Gastroesophageal sphincter (tissue), 4 donors: ENCODE results near the gene SLC25A40. TPM values are rescaled to one million over a fixed set of nuclear protein-coding genes. Genes with fewer than 3 reads are reported as not detected.
"Not testable (repeated sequence)": the region's sequence is repeated elsewhere in the genome, so short reads cannot be mapped to it uniquely, and the experiment has no call there.

ENCODE experiments used
- ATAC-seq: fragments of 150-250 bp; one replicate; pipeline ENCODE4 v1.9.1; 2016; ENCODE audit warnings: mild to moderate bottlenecking, moderate library complexity
- H3K27ac ChIP-seq, 4 donors: fragments of 200-600 bp; sonication (generic) in 3 of 4; 1 replicate in 3 of 4; 2 replicates in 1 of 4; pipeline ENCODE4 v1.5.1; 2016 to 2019
- H3K27me3 ChIP-seq: fragments of 200-600 bp; sonication (generic); one replicate; pipeline ENCODE4 v1.5.1; 2019
- H3K36me3 ChIP-seq, 2 donors: fragments of 200-600 bp; sonication (generic); one replicate each; pipeline ENCODE4 v1.5.1; 2019; ENCODE audit warnings: control low read depth in 1 of 2
- H3K4me1 ChIP-seq, 3 donors: fragments of 200-600 bp; sonication (generic); 1 replicate in 2 of 3; 2 replicates in 1 of 3; pipeline ENCODE4 v1.5.1; 2016 to 2019; ENCODE audit warnings: control low read depth in 2 of 3
- H3K4me3 ChIP-seq, 2 donors: fragments of 200-600 bp; sonication (generic); one replicate each; pipeline ENCODE4 v1.5.1; 2019; ENCODE audit warnings: mild to moderate bottlenecking in 1 of 2, moderate library complexity in 1 of 2
- H3K9me3 ChIP-seq, 3 donors: fragments of 200-600 bp; sonication (generic); one replicate each; pipeline ENCODE4 v1.5.1; 2017 to 2019; ENCODE audit warnings: control low read depth in 2 of 3
- CTCF ChIP-seq, 4 experiments: fragments of 200-600 bp in 2 of 4; fragments of 450-650 bp in 2 of 4; sonication (generic) in 1 of 4; IDR thresholded peaks; one replicate each; pipeline ENCODE4 v1.5.1; 2017 to 2019; ENCODE audit warnings: antibody characterized with exemption in 4 of 4, mild to moderate bottlenecking in 2 of 4, moderate library complexity in 2 of 4
- EP300 ChIP-seq: sonication (generic); formaldehyde crosslinking; IDR thresholded peaks from one replicate; pipeline ENCODE4 v1.6.1; 2017; ENCODE audit warnings: antibody characterized with exemption, mild to moderate bottlenecking
- POLR2A ChIP-seq, 2 donors: fragments of 450-650 bp; IDR thresholded peaks; one replicate each; pipeline ENCODE4 v1.6.1; 2017; ENCODE audit warnings: antibody characterized with exemption in 2 of 2, mild to moderate bottlenecking in 2 of 2, moderate library complexity in 1 of 2
- POLR2AphosphoS5 ChIP-seq: sonication (generic); formaldehyde crosslinking; IDR thresholded peaks from one replicate; pipeline ENCODE4 v1.6.1; 2017; ENCODE audit warnings: antibody characterized with exemption
- WGBS, 2 donors: methylation state at CpG; one replicate each; pipeline ENCODE4 v1.1.5; 2018; ENCODE audit warnings: low coverage in 1 of 2; 5-methylcytosine and 5-hydroxymethylcytosine counted together
- total RNA-seq, 4 donors: library from RNA; depleted of rRNA; stranded (reverse); fragments of >200 nt; gene quantifications; one replicate each; pipeline ENCODE4 v1.1.0, GENCODE V29; 2016

Gene SLC25A40
- total RNA-seq, 4 donors from 2014 or later, result 7.8 to 14.0 (median 9.5) TPM

- Histone ChIP-seq H3K4me3 (peak overlapping the region; percentile 73 to 80), H3K27ac (peak overlapping the region; percentile 59 to 95 (median 88)), H3K9me3 (peaks cover 0 to 9% (median 0%) of the 10 kb centered on the region in 3 donors), H3K4me1 (peaks cover 0 to 32% (median 0%) of the 10 kb centered on the region in 3 donors), H3K27me3 (no peaks in the 10 kb centered on the region), H3K36me3 (peaks cover 0 to 11% of the 10 kb centered on the region in 2 donors)
- no peak for ATAC-seq
- 5 to 12% methylated on average over 8 to 9 of the region's 35 CpGs for WGBS, 2 donors
- TF ChIP-seq POLR2AphosphoS5 (no peak), CTCF (IDR thresholded peaks at IDR 0.05) (no peak), POLR2A (IDR thresholded peaks at IDR 0.05) (no peak), EP300 (no peak)
These were observed 765 bp downstream of the SLC25A40 start for GRCh38 chr7:87875151-87876039.

- no peak for TF ChIP-seq POLR2A (IDR thresholded peaks at IDR 0.05)
- no peak for TF ChIP-seq POLR2AphosphoS5
- TF ChIP-seq CTCF (IDR thresholded peaks at IDR 0.05), result no peak
- TF ChIP-seq EP300, result no peak
- H3K36me3 ChIP-seq, result peaks cover 0 to 11% of the 10 kb centered on the region in 2 donors
- H3K27me3 ChIP-seq, result no peaks in the 10 kb centered on the region
- ATAC-seq, result no peak
- WGBS, 2 donors, result 71 to 84% methylated on average over 4 of the region's 4 CpGs
- H3K4me1 ChIP-seq, result peaks cover 0 to 32% (median 0%) of the 10 kb centered on the region in 3 donors
- no peak overlapping the region for H3K27ac ChIP-seq
- no peak overlapping the region for H3K4me3 ChIP-seq
- peaks cover 0 to 9% (median 0%) of the 10 kb centered on the region in 3 donors for H3K9me3 ChIP-seq
These were observed 2.1 kb downstream of the SLC25A40 start for GRCh38 chr7:87874066-87874465.

GRCh38 chr7:87873328-87873727, 2.8 kb downstream of the SLC25A40 start:
- peaks cover 0 to 29% (median 0%) of the 10 kb centered on the region in 3 donors for H3K4me1 ChIP-seq
- H3K9me3 ChIP-seq, H3K27me3 ChIP-seq, ATAC-seq, H3K4me3 ChIP-seq, H3K27ac ChIP-seq: not testable (repeated sequence)
- WGBS, 2 donors, result 97 to 98% methylated on average over 6 of the region's 10 CpGs
- peaks cover 0 to 11% of the 10 kb centered on the region in 2 donors for H3K36me3 ChIP-seq

- ATAC-seq, result no peak
- Histone ChIP-seq H3K4me3 (no peak overlapping the region), H3K9me3 (peaks cover 0 to 9% (median 0%) of the 10 kb centered on the region in 3 donors), H3K27me3 (no peaks in the 10 kb centered on the region), H3K36me3 (peaks cover 0 to 11% of the 10 kb centered on the region in 2 donors), H3K4me1 (peaks cover 0 to 19% (median 0%) of the 10 kb centered on the region in 3 donors), H3K27ac (no peak overlapping the region)
- 83 to 89% methylated on average over 1 to 5 of the region's 5 CpGs for WGBS, 2 donors
- no peak for TF ChIP-seq POLR2AphosphoS5
- no peak for TF ChIP-seq CTCF (IDR thresholded peaks at IDR 0.05)
- no peak for TF ChIP-seq EP300
These were observed 3.8 kb downstream of the SLC25A40 start for GRCh38 chr7:87872346-87872745.

GRCh38 chr7:87870471-87870870, 5.7 kb downstream of the SLC25A40 start:
- Histone ChIP-seq H3K27me3 (no peaks in the 10 kb centered on the region), H3K4me1 (peaks cover 0 to 16% (median 0%) of the 10 kb centered on the region in 3 donors), H3K27ac (no peak overlapping the region), H3K9me3 (peaks cover 0 to 28% (median 0%) of the 10 kb centered on the region in 3 donors), H3K36me3 (peaks cover 0 to 24% of the 10 kb centered on the region in 2 donors), H3K4me3 (no peak overlapping the region)
- ATAC-seq, result no peak
- WGBS, 2 donors, result 96 to 100% methylated on average over 1 to 4 of the region's 4 CpGs
- no peak for TF ChIP-seq EP300
- TF ChIP-seq CTCF (IDR thresholded peaks at IDR 0.05), result no peak
- no peak for TF ChIP-seq POLR2AphosphoS5
- TF ChIP-seq POLR2A (IDR thresholded peaks at IDR 0.05), result no peak

GRCh38 chr7:87866533-87866932, 9.6 kb downstream of the SLC25A40 start:
- peaks cover 0 to 24% of the 10 kb centered on the region in 2 donors for H3K36me3 ChIP-seq
- not testable (repeated sequence) for H3K4me1 ChIP-seq, H3K27ac ChIP-seq, ATAC-seq, H3K27me3 ChIP-seq, H3K4me3 ChIP-seq
- peaks cover 0 to 31% (median 0%) of the 10 kb centered on the region in 3 donors for H3K9me3 ChIP-seq
- WGBS, 2 donors, result 92% methylated on average over 6 of the region's 6 CpGs; no CpG with 5 or more reads in 1 of the 2 donors
